ENCODE data around the gene UBE2G2.

GRCh38 chr21:44784810-44785209, 16.8 kb downstream of the UBE2G2 start:
- TF ChIP-seq CTCF (IDR thresholded peaks at IDR 0.05) (no peak), POLR2A (IDR thresholded peaks at IDR 0.05) (no peak)

Data from heart left ventricle (tissue), 13 donors.